NCI-H1417 treated with DMSO at 0.1 percent for 48 hours (cell line): ENCODE results near the gene MARF1.
"Not testable (repeated sequence)": the region's sequence is repeated elsewhere in the genome, so short reads cannot be mapped to it uniquely, and the experiment has no call there.

Source experiments
- DNase-seq: peaks from one replicate; lab custom pipeline; 2025; lab: John Stamatoyannopoulos, UW

The MARF1 gene

DNA sequence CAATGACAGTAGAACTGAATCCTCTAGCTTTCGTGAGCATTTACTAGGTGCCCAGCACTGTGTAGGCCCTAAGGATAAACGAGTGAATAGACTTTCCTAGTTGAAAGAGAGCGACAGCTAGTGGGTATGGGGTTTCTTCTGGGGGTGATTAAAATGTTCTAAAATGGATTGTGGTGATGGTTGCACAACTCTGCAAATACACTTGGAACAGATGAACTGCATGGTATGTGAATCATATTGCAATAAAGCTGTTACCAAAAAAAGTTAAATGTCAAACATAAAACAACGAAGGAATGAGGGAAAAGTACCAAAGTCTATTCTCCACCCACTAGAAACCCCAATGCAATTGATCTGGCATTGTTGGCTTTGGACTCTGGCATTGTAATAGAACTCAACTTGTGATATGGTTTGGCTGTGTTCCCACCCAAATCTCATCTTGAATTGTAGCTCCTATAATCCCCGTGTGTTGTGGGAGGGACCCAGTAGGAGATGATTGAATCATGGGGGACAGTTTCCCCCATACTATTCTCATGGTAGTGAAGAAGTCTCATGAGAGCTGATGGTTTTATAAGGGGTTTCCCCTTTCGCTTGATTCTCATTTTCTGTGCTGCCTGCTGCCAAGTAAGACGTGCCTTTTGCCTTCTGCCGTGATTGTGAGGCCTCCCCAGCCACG lies 70.5 kb downstream of the MARF1 start:
- DNase-seq: no peak

GRCh38 chr16:15571557-15571956 lies 71.4 kb downstream of the MARF1 start:
- DNase-seq: no peak

GRCh38 chr16:15570666-15571065 lies 72.3 kb downstream of the MARF1 start:
- DNase-seq: not testable (repeated sequence)

DNA sequence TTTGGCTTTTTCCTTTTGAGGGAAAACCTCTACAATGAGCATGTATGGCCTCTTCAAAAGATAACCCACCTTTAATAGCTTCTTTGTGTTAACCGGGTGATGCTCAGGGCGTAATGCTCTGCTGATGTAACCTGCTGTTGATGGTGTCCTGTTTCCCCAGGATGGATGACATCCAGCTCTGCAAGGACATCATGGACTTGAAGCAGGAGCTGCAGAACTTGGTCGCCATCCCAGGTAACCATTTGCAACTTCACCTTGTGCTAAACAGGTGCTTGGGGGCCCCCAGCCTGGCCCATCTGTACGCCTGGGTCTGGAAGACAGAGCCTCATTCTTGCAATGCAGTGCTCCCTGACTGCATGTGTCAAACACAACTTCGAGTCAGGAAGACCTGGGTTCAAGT lies 75.1 kb downstream of the MARF1 start:
- no peak for DNase-seq

- DNase-seq: no peak
Measured at GRCh38 chr16:15566095-15566494, 76.9 kb downstream of the MARF1 start.

GRCh38 chr16:15564604-15565339 lies 78.2 kb downstream of the MARF1 start:
- DNase-seq: no peak

DNA sequence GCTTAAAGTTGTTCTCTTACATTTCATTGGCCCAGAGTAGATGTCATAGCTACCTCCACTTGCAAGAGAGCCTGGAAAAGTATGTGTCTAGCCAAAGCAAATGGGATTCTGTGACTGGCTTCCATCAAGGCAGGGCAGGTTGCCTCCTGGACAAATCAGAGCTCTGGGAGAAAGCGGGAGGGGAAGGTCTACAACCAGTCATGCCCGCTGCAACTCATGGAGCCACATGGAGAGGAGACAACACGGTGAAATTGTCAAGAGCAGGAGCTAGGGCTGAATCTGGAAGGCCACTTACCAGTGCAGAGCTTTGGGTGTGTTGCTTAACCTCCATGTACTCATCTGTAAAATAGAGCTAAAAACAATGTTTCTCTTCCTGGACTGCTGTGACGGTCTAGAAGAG lies 83.8 kb downstream of the MARF1 start:
- no peak for DNase-seq

- no peak for DNase-seq
Measured at GRCh38 chr16:15557258-15557657, 85.7 kb downstream of the MARF1 start.

- no peak for DNase-seq
Measured at GRCh38 chr16:15556130-15556529, 86.8 kb downstream of the MARF1 start.

DNA sequence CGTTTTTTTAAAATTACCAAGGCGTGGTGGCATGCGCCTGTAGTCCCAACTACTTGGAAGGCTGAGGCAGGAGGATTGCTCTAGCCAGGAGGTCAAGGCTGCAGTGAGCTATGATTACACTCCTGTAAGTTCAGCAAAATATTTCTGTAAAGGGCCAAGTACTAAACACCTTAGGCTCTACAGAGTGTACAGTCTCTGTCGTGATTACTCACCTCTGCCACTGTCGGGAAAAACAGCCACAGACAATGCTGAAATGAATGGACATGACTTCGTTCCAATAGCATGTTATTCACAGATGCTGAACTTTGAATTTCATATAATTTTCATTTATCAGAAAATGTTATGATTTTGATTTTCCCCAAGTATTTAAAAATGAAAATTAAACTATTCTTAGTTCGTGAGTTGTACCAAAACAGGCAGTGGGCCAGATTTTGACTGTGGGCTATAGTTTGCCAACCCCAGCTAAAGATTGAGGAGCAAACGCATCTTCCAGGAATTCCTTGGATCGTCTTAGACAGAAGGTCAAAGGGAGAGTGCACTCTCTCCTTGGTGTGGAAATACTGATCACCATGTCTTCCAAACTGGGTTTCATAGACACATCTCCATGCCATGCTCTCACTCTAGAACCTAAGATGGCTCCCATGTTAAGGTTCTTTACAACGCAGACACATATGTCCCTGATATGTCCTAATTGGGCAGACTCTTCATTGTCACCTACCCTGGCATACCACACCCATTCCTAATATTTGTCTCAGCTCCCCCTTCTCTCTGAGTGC lies 89.5 kb downstream of the MARF1 start:
- DNase-seq: no peak

- no peak for DNase-seq
Measured at GRCh38 chr16:15552507-15552906, 90.4 kb downstream of the MARF1 start.

DNA sequence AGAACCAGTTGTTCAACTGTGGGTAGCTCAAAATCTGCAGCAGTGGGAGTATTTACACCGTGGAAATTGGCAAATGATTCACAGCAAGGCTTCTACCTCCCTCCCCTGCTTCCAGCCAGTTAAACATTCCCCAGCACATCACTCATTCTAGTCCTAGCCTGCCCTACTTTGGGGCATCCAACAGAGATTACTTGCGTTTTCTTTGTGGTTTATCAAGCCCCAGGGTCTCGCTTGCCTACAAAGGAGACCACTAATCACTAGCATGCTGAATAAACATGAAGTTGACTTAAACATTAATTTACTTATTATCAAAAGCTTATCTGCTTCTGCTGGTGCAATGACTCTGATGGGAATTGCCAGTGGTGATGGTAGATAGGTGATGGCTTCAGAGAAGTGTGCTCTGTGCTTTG lies 94.5 kb downstream of the MARF1 start:
- no peak for DNase-seq

- DNase-seq: no peak
Measured at GRCh38 chr16:15547768-15548096, 95.2 kb downstream of the MARF1 start.

DNA sequence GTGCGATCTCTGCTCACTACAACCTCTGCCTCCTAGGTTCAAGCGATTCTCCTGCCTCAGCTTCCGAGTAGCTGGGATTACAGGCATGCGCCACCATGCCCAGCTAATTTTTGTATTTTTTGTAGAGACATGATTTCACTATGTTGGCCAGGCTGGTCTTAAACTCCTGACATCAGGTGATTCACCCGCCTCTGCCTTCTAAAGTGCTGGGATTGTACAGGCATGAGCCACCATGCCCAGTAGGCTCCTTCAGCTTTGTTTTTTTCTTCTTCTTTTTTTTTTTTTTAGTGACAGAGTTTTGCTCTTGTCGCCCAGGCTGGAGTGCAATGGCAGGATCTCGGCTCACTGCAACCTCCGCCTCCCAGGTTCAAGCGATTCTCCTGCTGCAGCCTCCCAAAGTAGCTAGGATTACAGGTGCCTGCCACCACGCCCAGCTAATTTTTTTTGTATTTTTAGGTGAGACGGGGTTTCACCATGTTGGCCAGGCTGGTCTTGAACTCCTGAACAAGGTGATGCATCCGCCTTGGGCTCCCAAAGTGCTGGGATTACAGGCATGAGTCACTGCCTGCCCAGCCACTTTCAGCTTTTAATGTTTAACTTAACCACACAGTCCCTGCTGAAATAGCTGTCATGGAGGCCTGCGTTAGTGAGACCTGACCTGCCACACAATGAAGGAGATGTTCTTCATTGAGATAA lies 95.7 kb downstream of the MARF1 start:
- DNase-seq: not testable (repeated sequence)

- no peak for DNase-seq
Measured at GRCh38 chr16:15545544-15545943, 97.4 kb downstream of the MARF1 start.

DNA sequence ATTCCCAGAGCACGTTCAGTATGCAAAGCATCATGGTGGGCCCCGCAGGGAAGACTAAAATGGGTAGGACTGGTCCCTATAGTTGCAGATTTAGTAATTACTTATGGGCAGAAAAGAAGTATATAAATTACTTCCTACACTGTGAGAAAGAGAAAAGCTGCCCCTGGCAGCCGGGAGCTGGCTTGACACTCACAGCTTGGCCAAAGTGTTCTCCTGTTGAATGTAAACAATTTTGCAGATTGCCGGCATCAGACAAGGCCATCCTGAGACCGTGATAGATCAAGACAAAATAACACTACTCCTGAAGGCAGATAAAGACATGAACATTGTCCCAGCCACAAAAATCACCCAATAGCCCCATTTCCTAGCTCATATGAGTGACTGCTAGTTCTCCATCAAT lies 98.5 kb downstream of the MARF1 start:
- DNase-seq: no peak
